ENCODE measurements around the gene DNAH17.

The DNAH17 gene

GRCh38 chr17:78442648-78443218 lies 134.5 kb downstream of the DNAH17 start:
- Histone ChIP-seq H3K18ac (ENCODE audit: low read depth in 1 of 2, low read length in 2 of 2) (no peak overlapping the region), H2AK5ac (ENCODE audit: low read length, severe bottlenecking) (no peak overlapping the region), H3K36me3 (ENCODE audit: control insufficient read depth in 1 of 2, insufficient read depth in 2 of 2, low read depth in 1 of 2, low read length in 2 of 2) (no peaks in the 10 kb centered on the region), H3K4me1 (ENCODE audit: control insufficient read depth, insufficient read depth, low read depth, low read length) (no peaks in the 10 kb centered on the region), H2BK15ac (ENCODE audit: low read depth, poor library complexity, severe bottlenecking) (no peak overlapping the region), H3K23ac (ENCODE audit: low read length in 2 of 2) (no peak overlapping the region), H2BK120ac (ENCODE audit: low read depth, low read length) (no peak overlapping the region), H3K27me3 (ENCODE audit: control insufficient read depth in 1 of 2, insufficient read depth in 1 of 2, low read length in 2 of 2) (peaks cover 0 to 46% of the 10 kb centered on the region in 2 experiments), H2BK12ac (ENCODE audit: low read length in 2 of 2) (no peak overlapping the region), H2BK5ac (ENCODE audit: low read depth, low read length, poor library complexity, severe bottlenecking) (no peak overlapping the region), H3K4ac (ENCODE audit: low read depth in 1 of 2, low read length in 2 of 2) (no peak overlapping the region), H3K14ac (ENCODE audit: low read length in 2 of 2) (peak overlapping the region in 1 of 2 experiments; percentile 35), H3K4me3 (ENCODE audit: insufficient read depth in 1 of 2, low read depth in 1 of 2, low read length in 2 of 2) (no peak overlapping the region), H2AFZ (ENCODE audit: low read depth, low read length) (no peak overlapping the region), H3K9me3 (ENCODE audit: control insufficient read depth, low read length) (no peaks in the 10 kb centered on the region), H3K4me2 (ENCODE audit: low read length, poor library complexity, severe bottlenecking) (no peak overlapping the region), H4K8ac (ENCODE audit: low read length) (no peak overlapping the region), H4K91ac (ENCODE audit: low read length) (no peak overlapping the region), H3K9ac (ENCODE audit: low read length) (no peak overlapping the region), H3K27ac (ENCODE audit: low read length, poor library complexity, severe bottlenecking) (no peak overlapping the region), H3K79me1 (replicated peaks; ENCODE audit: low read length, poor library complexity, severe bottlenecking) (no peaks in the 10 kb centered on the region)
- 70% methylated on average over 19 of the region's 19 CpGs for WGBS
- DNase-seq = peak; percentile 56

- no peak overlapping the region for H2AK5ac ChIP-seq (ENCODE audit: low read length, severe bottlenecking)
- H3K4me3 ChIP-seq (ENCODE audit: insufficient read depth in 1 of 2, low read depth in 1 of 2, low read length in 2 of 2) = no peak overlapping the region
- no peak overlapping the region for H3K9ac ChIP-seq (ENCODE audit: low read length)
- no peak overlapping the region for H3K14ac ChIP-seq (ENCODE audit: low read length in 2 of 2)
- peaks cover 6 to 54% of the 10 kb centered on the region in 2 experiments for H3K27me3 ChIP-seq (ENCODE audit: control insufficient read depth in 1 of 2, insufficient read depth in 1 of 2, low read length in 2 of 2)
- H3K4me1 ChIP-seq (ENCODE audit: control insufficient read depth, insufficient read depth, low read depth, low read length) = no peaks in the 10 kb centered on the region
- H3K36me3 ChIP-seq (ENCODE audit: control insufficient read depth in 1 of 2, insufficient read depth in 2 of 2, low read depth in 1 of 2, low read length in 2 of 2) = no peaks in the 10 kb centered on the region
- no peaks in the 10 kb centered on the region for H3K79me1 ChIP-seq (replicated peaks; ENCODE audit: low read length, poor library complexity, severe bottlenecking)
- no peak overlapping the region for H3K4ac ChIP-seq (ENCODE audit: low read depth in 1 of 2, low read length in 2 of 2)
- no peak overlapping the region for H2BK5ac ChIP-seq (ENCODE audit: low read depth, low read length, poor library complexity, severe bottlenecking)
- no peak overlapping the region for H4K8ac ChIP-seq (ENCODE audit: low read length)
- H3K23ac ChIP-seq (ENCODE audit: low read length in 2 of 2) = no peak overlapping the region
- WGBS = 84% methylated on average over 10 of the region's 12 CpGs
- no peak for DNase-seq
- no peaks in the 10 kb centered on the region for H3K9me3 ChIP-seq (ENCODE audit: control insufficient read depth, low read length)
- H3K27ac ChIP-seq (ENCODE audit: low read length, poor library complexity, severe bottlenecking) = no peak overlapping the region
- H2BK15ac ChIP-seq (ENCODE audit: low read depth, poor library complexity, severe bottlenecking) = no peak overlapping the region
- no peak overlapping the region for H3K18ac ChIP-seq (ENCODE audit: low read depth in 1 of 2, low read length in 2 of 2)
- no peak overlapping the region for H3K4me2 ChIP-seq (ENCODE audit: low read length, poor library complexity, severe bottlenecking)
- H4K91ac ChIP-seq (ENCODE audit: low read length) = no peak overlapping the region
- H2AFZ ChIP-seq (ENCODE audit: low read depth, low read length) = no peak overlapping the region
- no peak overlapping the region for H2BK12ac ChIP-seq (ENCODE audit: low read length in 2 of 2)
- H2BK120ac ChIP-seq (ENCODE audit: low read depth, low read length) = no peak overlapping the region
Observed at GRCh38 chr17:78441271-78441971, 135.8 kb downstream of the DNAH17 start.

- Histone ChIP-seq H3K9me3 (ENCODE audit: control insufficient read depth, low read length) (no peaks in the 10 kb centered on the region), H3K27me3 (ENCODE audit: control insufficient read depth in 1 of 2, insufficient read depth in 1 of 2, low read length in 2 of 2) (peaks cover 6 to 61% of the 10 kb centered on the region in 2 experiments), H3K18ac (ENCODE audit: low read depth in 1 of 2, low read length in 2 of 2) (no peak overlapping the region), H3K36me3 (ENCODE audit: control insufficient read depth in 1 of 2, insufficient read depth in 2 of 2, low read depth in 1 of 2, low read length in 2 of 2) (no peaks in the 10 kb centered on the region), H3K9ac (ENCODE audit: low read length) (no peak overlapping the region), H2BK15ac (ENCODE audit: low read depth, poor library complexity, severe bottlenecking) (no peak overlapping the region), H3K4me1 (ENCODE audit: control insufficient read depth, insufficient read depth, low read depth, low read length) (peaks cover 6% of the 10 kb centered on the region), H2BK12ac (ENCODE audit: low read length in 2 of 2) (no peak overlapping the region), H4K91ac (ENCODE audit: low read length) (no peak overlapping the region), H3K23ac (ENCODE audit: low read length in 2 of 2) (no peak overlapping the region), H2BK120ac (ENCODE audit: low read depth, low read length) (no peak overlapping the region), H3K4me2 (ENCODE audit: low read length, poor library complexity, severe bottlenecking) (no peak overlapping the region), H3K4ac (ENCODE audit: low read depth in 1 of 2, low read length in 2 of 2) (no peak overlapping the region), H4K8ac (ENCODE audit: low read length) (no peak overlapping the region), H3K14ac (ENCODE audit: low read length in 2 of 2) (no peak overlapping the region), H2AK5ac (ENCODE audit: low read length, severe bottlenecking) (no peak overlapping the region), H2AFZ (ENCODE audit: low read depth, low read length) (no peak overlapping the region), H3K79me1 (replicated peaks; ENCODE audit: low read length, poor library complexity, severe bottlenecking) (no peaks in the 10 kb centered on the region), H3K4me3 (ENCODE audit: insufficient read depth in 1 of 2, low read depth in 1 of 2, low read length in 2 of 2) (no peak overlapping the region), H2BK5ac (ENCODE audit: low read depth, low read length, poor library complexity, severe bottlenecking) (no peak overlapping the region), H3K27ac (ENCODE audit: low read length, poor library complexity, severe bottlenecking) (no peak overlapping the region)
- no peak for DNase-seq
- WGBS = 91% methylated on average over 16 of the region's 16 CpGs
Observed at GRCh38 chr17:78438694-78439325, 138.4 kb downstream of the DNAH17 start.

GRCh38 chr17:78438271-78438691 lies 138.9 kb downstream of the DNAH17 start:
- Histone ChIP-seq H3K27ac (ENCODE audit: low read length, poor library complexity, severe bottlenecking) (no peak overlapping the region), H2AFZ (ENCODE audit: low read depth, low read length) (no peak overlapping the region), H2BK12ac (ENCODE audit: low read length in 2 of 2) (no peak overlapping the region), H3K79me1 (replicated peaks; ENCODE audit: low read length, poor library complexity, severe bottlenecking) (no peaks in the 10 kb centered on the region), H2BK15ac (ENCODE audit: low read depth, poor library complexity, severe bottlenecking) (no peak overlapping the region), H3K14ac (ENCODE audit: low read length in 2 of 2) (no peak overlapping the region), H3K36me3 (ENCODE audit: control insufficient read depth in 1 of 2, insufficient read depth in 2 of 2, low read depth in 1 of 2, low read length in 2 of 2) (no peaks in the 10 kb centered on the region), H4K8ac (ENCODE audit: low read length) (no peak overlapping the region), H3K27me3 (ENCODE audit: control insufficient read depth in 1 of 2, insufficient read depth in 1 of 2, low read length in 2 of 2) (peaks cover 6 to 63% of the 10 kb centered on the region in 2 experiments), H3K4me2 (ENCODE audit: low read length, poor library complexity, severe bottlenecking) (no peak overlapping the region), H3K18ac (ENCODE audit: low read depth in 1 of 2, low read length in 2 of 2) (no peak overlapping the region), H2AK5ac (ENCODE audit: low read length, severe bottlenecking) (no peak overlapping the region), H3K4me3 (ENCODE audit: insufficient read depth in 1 of 2, low read depth in 1 of 2, low read length in 2 of 2) (no peak overlapping the region), H3K4me1 (ENCODE audit: control insufficient read depth, insufficient read depth, low read depth, low read length) (peaks cover 9% of the 10 kb centered on the region), H4K91ac (ENCODE audit: low read length) (no peak overlapping the region), H3K4ac (ENCODE audit: low read depth in 1 of 2, low read length in 2 of 2) (no peak overlapping the region), H3K9me3 (ENCODE audit: control insufficient read depth, low read length) (no peaks in the 10 kb centered on the region), H3K23ac (ENCODE audit: low read length in 2 of 2) (no peak overlapping the region), H2BK120ac (ENCODE audit: low read depth, low read length) (no peak overlapping the region), H3K9ac (ENCODE audit: low read length) (no peak overlapping the region), H2BK5ac (ENCODE audit: low read depth, low read length, poor library complexity, severe bottlenecking) (no peak overlapping the region)
- no peak for DNase-seq
- 92% methylated on average over 7 of the region's 10 CpGs for WGBS
